ENCODE measurements around the gene GUCY1B1. TPM values are rescaled to one million over a fixed set of nuclear protein-coding genes. Genes with fewer than 3 reads are reported as not detected.

Gene GUCY1B1
- total RNA-seq, 1 donor from 2014 or later: 18.1 TPM

DNA sequence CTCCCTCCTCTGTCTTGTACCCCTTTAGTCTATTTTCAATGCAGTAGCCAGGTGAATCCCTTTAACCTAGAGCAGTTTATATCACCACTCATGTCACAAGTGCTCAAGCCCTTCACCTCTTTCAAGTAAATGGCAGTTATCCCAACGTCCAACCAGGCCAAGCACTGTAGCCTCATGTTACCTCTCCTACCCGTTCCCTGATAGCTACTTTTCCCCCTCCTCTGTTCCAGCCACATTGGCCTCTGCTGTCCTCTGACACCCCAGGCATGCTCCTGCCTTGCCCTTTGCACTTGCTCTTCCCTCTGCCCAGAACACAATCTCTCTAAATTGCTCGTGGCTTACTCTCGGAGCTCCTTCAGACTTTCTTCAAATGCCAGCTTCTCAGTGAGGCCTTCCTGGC, 15.2 kb downstream of the GUCY1B1 start:
- no peak overlapping the region for H3K4me3 ChIP-seq
- ATAC-seq (no peak), DNase-seq (no peak)
- H3K27me3 ChIP-seq (ENCODE audit: low read depth): no peaks in the 10 kb centered on the region
- H3K36me3 ChIP-seq: no peaks in the 10 kb centered on the region
- intact Hi-C loops (cut with DNase I): no loop called here
- TF ChIP-seq, protein P1, sequence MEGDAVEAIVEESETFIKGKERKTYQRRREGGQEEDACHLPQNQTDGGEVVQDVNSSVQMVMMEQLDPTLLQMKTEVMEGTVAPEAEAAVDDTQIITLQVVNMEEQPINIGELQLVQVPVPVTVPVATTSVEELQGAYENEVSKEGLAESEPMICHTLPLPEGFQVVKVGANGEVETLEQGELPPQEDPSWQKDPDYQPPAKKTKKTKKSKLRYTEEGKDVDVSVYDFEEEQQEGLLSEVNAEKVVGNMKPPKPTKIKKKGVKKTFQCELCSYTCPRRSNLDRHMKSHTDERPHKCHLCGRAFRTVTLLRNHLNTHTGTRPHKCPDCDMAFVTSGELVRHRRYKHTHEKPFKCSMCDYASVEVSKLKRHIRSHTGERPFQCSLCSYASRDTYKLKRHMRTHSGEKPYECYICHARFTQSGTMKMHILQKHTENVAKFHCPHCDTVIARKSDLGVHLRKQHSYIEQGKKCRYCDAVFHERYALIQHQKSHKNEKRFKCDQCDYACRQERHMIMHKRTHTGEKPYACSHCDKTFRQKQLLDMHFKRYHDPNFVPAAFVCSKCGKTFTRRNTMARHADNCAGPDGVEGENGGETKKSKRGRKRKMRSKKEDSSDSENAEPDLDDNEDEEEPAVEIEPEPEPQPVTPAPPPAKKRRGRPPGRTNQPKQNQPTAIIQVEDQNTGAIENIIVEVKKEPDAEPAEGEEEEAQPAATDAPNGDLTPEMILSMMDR (IDR thresholded peaks at IDR 0.05): no peak
- no peak overlapping the region for H3K27ac ChIP-seq
- no peaks in the 10 kb centered on the region for H3K9me3 ChIP-seq
- peaks cover 9% of the 10 kb centered on the region for H3K4me1 ChIP-seq

DNA sequence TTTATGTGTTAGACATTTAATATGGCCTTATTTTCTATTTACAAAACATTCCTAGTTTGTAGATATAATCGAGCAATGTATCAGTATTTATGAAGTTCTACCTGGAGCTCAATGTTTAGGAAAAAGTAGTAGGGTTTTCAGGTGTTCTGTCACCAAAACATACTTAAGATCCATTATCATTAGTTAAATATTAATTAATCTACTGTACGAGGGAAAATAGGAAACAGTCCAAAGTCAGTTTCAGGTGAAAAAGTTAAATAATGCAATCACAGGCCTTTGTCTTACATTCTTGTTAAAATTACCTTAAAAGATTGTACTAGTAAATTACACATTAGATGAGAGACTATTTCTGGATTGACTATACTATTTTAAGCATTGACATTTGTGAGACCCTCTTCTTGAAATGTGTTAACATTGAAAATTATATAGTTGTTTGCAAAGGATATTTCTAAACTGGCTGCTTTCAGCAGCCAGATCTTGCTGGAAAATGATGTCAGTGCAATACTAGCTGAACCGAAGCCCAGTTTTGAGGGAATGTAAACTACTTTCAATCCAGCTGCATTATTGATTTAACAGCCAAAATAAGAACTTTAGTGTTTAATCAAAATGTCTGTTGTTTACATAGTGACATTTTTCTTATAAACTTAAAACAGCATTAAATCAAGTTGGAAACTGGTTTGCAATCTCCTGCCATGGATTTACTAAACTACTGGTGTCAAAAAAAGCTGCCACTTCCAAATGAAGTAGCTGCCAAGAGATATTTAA, 19.3 kb downstream of the GUCY1B1 start:
- Histone ChIP-seq H3K27ac (no peak overlapping the region), H3K9me3 (no peaks in the 10 kb centered on the region), H3K27me3 (ENCODE audit: low read depth) (no peaks in the 10 kb centered on the region), H3K36me3 (no peaks in the 10 kb centered on the region), H3K4me1 (peaks cover 9% of the 10 kb centered on the region), H3K4me3 (no peak overlapping the region)
- ATAC-seq (peak; percentile 38 to 90), DNase-seq (no peak)
- intact Hi-C loops (cut with DNase I): no loop called here
- TF ChIP-seq, protein P1 (IDR thresholded peaks at IDR 0.05): no peak

GRCh38 chr4:155780775-155781174, 22.0 kb downstream of the GUCY1B1 start:
- Histone ChIP-seq H3K27ac (no peak overlapping the region), H3K9me3 (no peaks in the 10 kb centered on the region), H3K4me1 (peaks cover 4% of the 10 kb centered on the region), H3K4me3 (no peak overlapping the region), H3K27me3 (ENCODE audit: low read depth) (no peaks in the 10 kb centered on the region), H3K36me3 (no peaks in the 10 kb centered on the region)
- intact Hi-C loops (cut with DNase I): loop anchor here (10.0 kb wide), 1 partner anchor 336 kb away; no protein-coding TSS in a partner anchor
- TF ChIP-seq, protein P1 (IDR thresholded peaks at IDR 0.05): no peak
- ATAC-seq: no peak
- no peak for DNase-seq

- Histone ChIP-seq H3K9me3 (no peaks in the 10 kb centered on the region), H3K27ac (no peak overlapping the region), H3K4me3 (no peak overlapping the region), H3K27me3 (ENCODE audit: low read depth) (no peaks in the 10 kb centered on the region), H3K4me1 (peaks cover 4% of the 10 kb centered on the region), H3K36me3 (no peaks in the 10 kb centered on the region)
- TF ChIP-seq, protein P1 (IDR thresholded peaks at IDR 0.05): no peak
- no peak for ATAC-seq
- intact Hi-C loops (cut with DNase I): loop anchor here (10.0 kb wide), 1 partner anchor 337 kb away; no protein-coding TSS in a partner anchor
- DNase-seq: no peak
Measured at GRCh38 chr4:155781249-155781831, 22.5 kb downstream of the GUCY1B1 start.

DNA sequence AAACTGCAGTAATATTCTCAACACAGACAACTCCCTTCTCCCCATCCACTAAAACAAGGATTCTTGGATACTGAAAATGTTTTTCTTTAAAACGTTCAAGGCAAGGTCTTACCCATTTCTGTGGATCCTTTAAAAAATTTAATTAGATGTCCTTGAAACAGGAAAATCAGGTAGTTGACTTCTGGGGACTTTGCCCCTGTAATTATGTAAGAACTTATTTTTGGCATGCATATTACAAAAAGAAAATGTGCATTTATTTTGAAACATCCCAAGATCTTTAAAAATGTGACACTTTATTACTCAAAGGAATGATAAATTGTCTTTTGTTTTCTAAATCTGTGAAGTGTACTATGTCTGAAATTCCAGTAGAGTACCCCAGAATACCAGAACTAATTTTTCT, 25.8 kb downstream of the GUCY1B1 start:
- TF ChIP-seq, protein P1 (IDR thresholded peaks at IDR 0.05): no peak
- no peaks in the 10 kb centered on the region for H3K36me3 ChIP-seq
- H3K27me3 ChIP-seq (ENCODE audit: low read depth): no peaks in the 10 kb centered on the region
- H3K27ac ChIP-seq: no peak overlapping the region
- no peak overlapping the region for H3K4me3 ChIP-seq
- no peaks in the 10 kb centered on the region for H3K9me3 ChIP-seq
- no peak for DNase-seq
- no peak for ATAC-seq
- intact Hi-C loops (cut with DNase I): loop anchor here (10.0 kb wide), 1 partner anchor 340 kb away; no protein-coding TSS in a partner anchor
- peaks cover 10% of the 10 kb centered on the region for H3K4me1 ChIP-seq
